ENCODE data around the gene NT5DC1. TPM values are rescaled to one million over a fixed set of nuclear protein-coding genes. Genes with fewer than 3 reads are reported as not detected.

The NT5DC1 gene
- total RNA-seq, 1 donor: 7.8 TPM

DNA sequence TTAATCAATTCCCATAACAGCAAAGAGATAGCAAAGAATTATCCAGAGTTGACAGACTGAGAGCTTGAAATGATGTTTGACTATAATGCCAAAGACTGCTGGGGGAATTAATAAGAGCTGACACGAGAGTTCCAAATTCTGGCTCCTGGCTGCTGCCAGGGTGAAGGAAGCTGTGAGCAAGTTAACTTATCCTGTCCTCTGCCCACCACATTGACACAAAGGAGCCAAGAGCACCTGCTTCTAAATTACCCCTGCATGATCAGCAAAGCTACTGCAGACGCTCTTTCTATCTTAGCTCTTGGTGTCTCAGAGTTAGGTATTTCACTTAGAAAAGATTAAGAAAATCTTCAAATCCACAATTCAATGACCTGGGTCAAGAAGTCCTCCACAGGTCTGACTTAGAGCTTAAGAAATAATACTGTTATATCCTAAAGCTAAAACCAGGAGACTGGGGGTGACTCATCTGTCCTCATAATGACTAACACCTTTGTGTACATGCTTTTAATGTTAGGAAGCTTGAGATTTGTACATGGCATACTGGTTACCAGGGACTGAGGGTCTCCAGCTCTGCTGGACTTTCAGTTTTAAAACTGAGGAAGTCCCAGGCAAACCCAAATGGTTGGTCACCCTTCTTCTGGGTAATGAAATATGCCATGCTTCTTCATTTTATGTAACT, 26.8 kb upstream of the NT5DC1 start:
- TF ChIP-seq, protein P1, sequence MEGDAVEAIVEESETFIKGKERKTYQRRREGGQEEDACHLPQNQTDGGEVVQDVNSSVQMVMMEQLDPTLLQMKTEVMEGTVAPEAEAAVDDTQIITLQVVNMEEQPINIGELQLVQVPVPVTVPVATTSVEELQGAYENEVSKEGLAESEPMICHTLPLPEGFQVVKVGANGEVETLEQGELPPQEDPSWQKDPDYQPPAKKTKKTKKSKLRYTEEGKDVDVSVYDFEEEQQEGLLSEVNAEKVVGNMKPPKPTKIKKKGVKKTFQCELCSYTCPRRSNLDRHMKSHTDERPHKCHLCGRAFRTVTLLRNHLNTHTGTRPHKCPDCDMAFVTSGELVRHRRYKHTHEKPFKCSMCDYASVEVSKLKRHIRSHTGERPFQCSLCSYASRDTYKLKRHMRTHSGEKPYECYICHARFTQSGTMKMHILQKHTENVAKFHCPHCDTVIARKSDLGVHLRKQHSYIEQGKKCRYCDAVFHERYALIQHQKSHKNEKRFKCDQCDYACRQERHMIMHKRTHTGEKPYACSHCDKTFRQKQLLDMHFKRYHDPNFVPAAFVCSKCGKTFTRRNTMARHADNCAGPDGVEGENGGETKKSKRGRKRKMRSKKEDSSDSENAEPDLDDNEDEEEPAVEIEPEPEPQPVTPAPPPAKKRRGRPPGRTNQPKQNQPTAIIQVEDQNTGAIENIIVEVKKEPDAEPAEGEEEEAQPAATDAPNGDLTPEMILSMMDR (IDR thresholded peaks at IDR 0.05; ENCODE audit: insufficient read depth, low read depth, low read length): no peak
- H3K4me3 ChIP-seq (ENCODE audit: low read depth, low read length): no peak overlapping the region
- peak; percentile 73 for DNase-seq (ENCODE audit: low read depth)

GRCh38 chr6:116074732-116075390, 25.8 kb upstream of the NT5DC1 start:
- H3K4me3 ChIP-seq (ENCODE audit: low read depth, low read length): no peak overlapping the region
- no peak for DNase-seq (ENCODE audit: low read depth)
- TF ChIP-seq, protein P1 (IDR thresholded peaks at IDR 0.05; ENCODE audit: insufficient read depth, low read depth, low read length): no peak

GRCh38 chr6:116078522-116078921, 22.1 kb upstream of the NT5DC1 start:
- TF ChIP-seq, protein P1 (IDR thresholded peaks at IDR 0.05; ENCODE audit: insufficient read depth, low read depth, low read length): no peak
- no peak for DNase-seq (ENCODE audit: low read depth)
- no peak overlapping the region for H3K4me3 ChIP-seq (ENCODE audit: low read depth, low read length)

GRCh38 chr6:116078945-116079344, 21.7 kb upstream of the NT5DC1 start:
- TF ChIP-seq, protein P1 (IDR thresholded peaks at IDR 0.05; ENCODE audit: insufficient read depth, low read depth, low read length): no peak
- no peak for DNase-seq (ENCODE audit: low read depth)

DNA sequence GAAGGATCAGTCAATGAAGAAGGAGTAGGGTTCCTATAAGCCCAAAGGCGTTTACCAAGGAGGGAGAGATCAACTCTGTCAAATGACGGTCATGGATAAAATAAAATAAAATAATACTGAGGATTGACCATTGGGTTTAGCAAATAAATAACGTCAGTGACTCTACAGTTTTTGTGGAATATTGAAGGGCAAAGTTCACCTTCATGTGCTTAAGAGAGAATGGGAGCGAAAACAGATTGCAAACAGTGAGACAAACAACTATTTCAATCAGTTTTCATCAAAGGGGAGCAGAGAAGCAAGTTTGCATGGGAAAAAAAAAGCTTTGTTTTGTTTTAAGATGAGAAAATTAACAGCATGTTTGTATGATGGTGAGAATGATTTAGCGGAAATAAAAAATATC, 17.6 kb upstream of the NT5DC1 start:
- DNase-seq (ENCODE audit: low read depth): no peak
- no peak overlapping the region for H3K4me3 ChIP-seq (ENCODE audit: low read depth, low read length)
- TF ChIP-seq, protein P1 (IDR thresholded peaks at IDR 0.05; ENCODE audit: insufficient read depth, low read depth, low read length): no peak

More at GRCh38 chr6:116078945-116079344, 21.7 kb upstream of the NT5DC1 start:
- H3K4me3 ChIP-seq (ENCODE audit: low read depth, low read length): no peak overlapping the region

DNA sequence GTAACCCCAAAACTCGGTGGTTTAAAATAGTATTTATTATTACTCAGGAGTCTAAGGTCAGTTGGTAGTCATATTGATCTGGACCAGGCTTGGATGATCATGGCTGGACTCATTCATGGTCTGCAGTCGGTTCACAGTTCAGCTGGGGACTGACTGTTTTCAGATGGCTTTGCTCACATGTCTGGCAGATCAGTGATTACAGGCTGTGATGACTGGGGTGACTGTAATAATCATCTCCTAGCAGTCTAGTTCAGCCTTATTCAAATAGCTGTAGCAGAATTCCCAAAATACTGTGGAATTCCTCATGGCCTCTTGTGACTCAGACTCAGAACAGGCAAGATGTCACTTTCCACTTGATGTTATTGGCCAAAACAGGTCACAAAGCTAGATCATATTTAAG, 16.4 kb upstream of the NT5DC1 start:
- no peak for DNase-seq (ENCODE audit: low read depth)
- TF ChIP-seq, protein P1 (IDR thresholded peaks at IDR 0.05; ENCODE audit: insufficient read depth, low read depth, low read length): no peak
- H3K4me3 ChIP-seq (ENCODE audit: low read depth, low read length): no peak overlapping the region
